Measurements from ENCODE around the gene SKIC2. TPM values are rescaled to one million over a fixed set of nuclear protein-coding genes. Genes with fewer than 3 reads are reported as not detected.
"Not testable (repeated sequence)": the region's sequence is repeated elsewhere in the genome, so short reads cannot be mapped to it uniquely, and the experiment has no call there.

The SKIC2 gene
- 47.2 and 57.6 TPM in 2 replicates for total RNA-seq (2014; rRNA removed; shearing (Covaris generic))

- peaks cover 36% of the 10 kb centered on the region for H3K36me3 ChIP-seq (replicated peaks; ENCODE audit: control insufficient read depth, insufficient read depth, low read length)
These were observed at the start of gene SKIC2, which contains the start of gene NELFE for GRCh38 chr6:31958741-31959739. SKIC2 (plus strand) TSS chr6:31959175; CDS start chr6:31959193, 18 bp downstream. NELFE (minus strand) TSS chr6:31958971; CDS start chr6:31958446, 525 bp downstream.

DNA sequence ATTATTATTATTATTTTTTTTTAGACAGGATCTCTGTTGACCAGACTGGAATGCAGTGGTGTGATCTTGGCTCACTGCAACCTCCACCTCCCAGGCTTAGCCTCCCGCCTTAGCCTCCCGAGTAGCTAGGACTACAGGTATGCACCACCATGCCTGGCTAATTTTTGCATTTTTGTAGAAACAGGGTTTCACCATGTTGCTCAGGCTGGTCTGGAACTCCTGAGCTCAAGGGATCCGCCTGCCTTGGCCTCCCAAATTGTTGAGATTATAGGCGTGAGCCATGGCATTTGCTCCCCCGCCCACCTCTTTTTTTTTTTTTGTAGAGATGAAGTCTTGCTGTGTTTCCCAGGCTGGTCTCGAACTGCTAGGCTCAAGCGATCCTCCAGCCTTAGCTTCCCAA lies 49.7 kb upstream of the SKIC2 start:
- not testable (repeated sequence) for H3K4me3 ChIP-seq (ENCODE audit: insufficient read depth, low read depth, low read length); DNase-seq; H3K27me3 ChIP-seq (ENCODE audit: control insufficient read depth, insufficient read depth, low read length); H3K36me3 ChIP-seq (replicated peaks; ENCODE audit: control insufficient read depth, insufficient read depth, low read length)

More at GRCh38 chr6:31958741-31959739, at the start of gene SKIC2, which contains the start of gene NELFE:
- Histone ChIP-seq H3K27me3 (ENCODE audit: control insufficient read depth, insufficient read depth, low read length) (no peaks in the 10 kb centered on the region), H3K4me3 (ENCODE audit: insufficient read depth, low read depth, low read length) (peak within 1 kb of the TSS; percentile 79)
- peak; percentile 100 for DNase-seq

DNA sequence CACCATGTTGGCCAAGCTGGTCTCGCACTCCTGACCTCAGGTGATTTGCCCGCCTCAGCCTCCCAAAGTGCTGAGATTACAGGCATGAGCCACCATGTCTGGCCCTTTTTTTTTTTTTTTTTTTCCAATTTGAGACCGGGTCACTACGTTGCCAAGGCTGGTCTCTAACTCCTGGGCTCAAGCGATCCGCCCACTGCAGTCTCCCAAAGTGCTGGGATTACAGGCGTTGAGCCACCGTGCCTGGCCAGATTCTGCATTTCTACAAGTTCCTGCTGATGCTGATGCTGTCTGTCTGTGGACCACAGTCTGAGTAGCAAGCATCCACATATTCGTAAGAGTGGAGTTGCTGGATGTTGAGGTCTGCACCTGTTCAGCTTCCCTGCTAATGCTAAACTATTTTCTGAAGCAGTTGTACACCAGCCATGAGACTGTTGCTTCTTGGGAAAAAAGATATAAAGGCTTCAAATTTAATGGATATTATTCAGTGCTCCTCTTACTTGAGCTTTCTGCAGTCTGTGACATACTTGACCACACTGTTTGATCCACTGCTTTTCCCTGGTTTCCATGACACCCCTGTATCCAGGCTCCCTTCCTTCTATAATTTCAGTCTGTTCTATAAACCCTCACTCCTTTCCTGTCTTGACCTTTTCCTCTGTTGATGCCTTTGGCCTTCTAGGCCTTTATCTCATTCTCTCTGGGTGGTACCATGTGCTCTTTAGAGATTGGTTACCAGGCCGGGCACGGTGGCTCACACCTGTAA lies 47.0 kb upstream of the SKIC2 start:
- no peak for DNase-seq
- Histone ChIP-seq H3K36me3 (replicated peaks; ENCODE audit: control insufficient read depth, insufficient read depth, low read length) (no peaks in the 10 kb centered on the region), H3K27me3 (ENCODE audit: control insufficient read depth, insufficient read depth, low read length) (no peaks in the 10 kb centered on the region), H3K4me3 (ENCODE audit: insufficient read depth, low read depth, low read length) (no peak overlapping the region)

- Histone ChIP-seq H3K4me3 (ENCODE audit: insufficient read depth, low read depth, low read length) (no peak overlapping the region), H3K27me3 (ENCODE audit: control insufficient read depth, insufficient read depth, low read length) (no peaks in the 10 kb centered on the region), H3K36me3 (replicated peaks; ENCODE audit: control insufficient read depth, insufficient read depth, low read length) (no peaks in the 10 kb centered on the region)
- no peak for DNase-seq
These were observed 43.6 kb upstream of the SKIC2 start for GRCh38 chr6:31915351-31915750.

- H3K4me3 ChIP-seq (ENCODE audit: insufficient read depth, low read depth, low read length), result no peak overlapping the region
- DNase-seq, result no peak
These were observed 43.2 kb upstream of the SKIC2 start for GRCh38 chr6:31915756-31916155.

GRCh38 chr6:31918069-31918720 lies 40.8 kb upstream of the SKIC2 start:
- Histone ChIP-seq H3K36me3 (replicated peaks; ENCODE audit: control insufficient read depth, insufficient read depth, low read length) (no peaks in the 10 kb centered on the region), H3K4me3 (ENCODE audit: insufficient read depth, low read depth, low read length) (no peak overlapping the region), H3K27me3 (ENCODE audit: control insufficient read depth, insufficient read depth, low read length) (no peaks in the 10 kb centered on the region)
- DNase-seq, result no peak

More at GRCh38 chr6:31915756-31916155, 43.2 kb upstream of the SKIC2 start:
- no peaks in the 10 kb centered on the region for H3K27me3 ChIP-seq (ENCODE audit: control insufficient read depth, insufficient read depth, low read length)
- no peaks in the 10 kb centered on the region for H3K36me3 ChIP-seq (replicated peaks; ENCODE audit: control insufficient read depth, insufficient read depth, low read length)

DNA sequence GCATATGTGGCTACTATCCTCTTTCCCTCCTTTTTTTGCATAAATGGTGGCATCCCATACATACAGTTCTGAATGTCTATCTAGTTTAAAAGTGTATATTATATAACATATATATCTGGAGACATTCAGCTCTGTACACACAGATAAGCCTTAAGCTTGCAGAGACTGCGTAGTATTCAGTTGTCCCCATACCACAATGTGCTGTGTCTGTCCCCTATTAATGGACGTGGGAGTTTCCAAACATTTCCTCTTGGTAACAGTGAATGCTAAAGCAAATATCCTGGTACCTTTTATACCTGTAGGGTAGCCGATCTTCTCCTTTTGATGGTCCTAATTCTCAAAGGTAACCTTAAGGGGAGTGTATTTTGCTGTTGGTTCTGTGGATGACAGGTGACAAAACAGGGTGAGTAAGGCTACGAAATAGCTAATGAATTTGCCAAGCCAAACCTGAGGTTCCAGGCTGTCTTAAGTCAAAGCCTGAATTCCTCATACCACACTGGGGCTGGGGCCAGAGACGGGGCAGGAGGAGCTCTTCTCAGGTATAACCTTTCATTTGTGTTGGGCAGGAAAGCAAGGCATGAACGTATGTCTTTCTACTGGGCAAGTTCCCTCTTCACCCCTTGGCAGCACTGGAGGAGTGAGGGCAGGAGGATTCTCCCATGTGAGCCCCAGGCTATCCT lies 39.2 kb upstream of the SKIC2 start:
- Histone ChIP-seq H3K27me3 (ENCODE audit: control insufficient read depth, insufficient read depth, low read length) (no peaks in the 10 kb centered on the region), H3K4me3 (ENCODE audit: insufficient read depth, low read depth, low read length) (no peak overlapping the region), H3K36me3 (replicated peaks; ENCODE audit: control insufficient read depth, insufficient read depth, low read length) (no peaks in the 10 kb centered on the region)
- DNase-seq, result peak; percentile 16

GRCh38 chr6:31920811-31921210 lies 38.2 kb upstream of the SKIC2 start:
- H3K27me3 ChIP-seq (ENCODE audit: control insufficient read depth, insufficient read depth, low read length), result no peaks in the 10 kb centered on the region
- no peaks in the 10 kb centered on the region for H3K36me3 ChIP-seq (replicated peaks; ENCODE audit: control insufficient read depth, insufficient read depth, low read length)
- no peak for DNase-seq
- H3K4me3 ChIP-seq (ENCODE audit: insufficient read depth, low read depth, low read length), result no peak overlapping the region

DNA sequence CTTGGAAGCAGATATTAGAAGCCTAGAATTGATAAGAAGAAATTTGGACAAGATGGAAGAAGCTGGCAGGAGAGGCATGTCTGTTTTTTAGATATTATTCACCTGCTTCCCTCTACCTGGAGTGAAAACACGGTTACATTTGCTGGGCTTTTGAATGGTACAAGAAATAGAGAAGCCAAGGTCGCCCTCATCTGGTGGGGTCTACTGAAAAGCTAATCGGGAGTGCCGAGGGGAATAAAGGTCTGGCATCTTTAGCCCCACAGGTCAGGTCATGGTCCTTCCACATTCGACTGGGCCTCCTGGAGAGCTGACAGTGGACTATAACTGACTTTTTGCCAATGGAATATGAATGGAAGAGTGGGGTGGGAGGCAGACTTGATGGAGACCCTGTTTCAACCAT lies 36.0 kb upstream of the SKIC2 start:
- H3K36me3 ChIP-seq (replicated peaks; ENCODE audit: control insufficient read depth, insufficient read depth, low read length), result no peaks in the 10 kb centered on the region
- no peaks in the 10 kb centered on the region for H3K27me3 ChIP-seq (ENCODE audit: control insufficient read depth, insufficient read depth, low read length)
- H3K4me3 ChIP-seq (ENCODE audit: insufficient read depth, low read depth, low read length), result no peak overlapping the region
- peak; percentile 78 for DNase-seq

GRCh38 chr6:31927242-31927862 lies 31.6 kb upstream of the SKIC2 start, which contains the start of gene C2:
C2 (plus strand) TSS chr6:31927717; CDS start chr6:31927753, 36 bp downstream.
- Histone ChIP-seq H3K4me3 (ENCODE audit: insufficient read depth, low read depth, low read length) (no peak within 1 kb of the TSS), H3K36me3 (replicated peaks; ENCODE audit: control insufficient read depth, insufficient read depth, low read length) (no peaks in the 10 kb centered on the region), H3K27me3 (ENCODE audit: control insufficient read depth, insufficient read depth, low read length) (no peaks in the 10 kb centered on the region)
- DNase-seq, result no peak

DNA sequence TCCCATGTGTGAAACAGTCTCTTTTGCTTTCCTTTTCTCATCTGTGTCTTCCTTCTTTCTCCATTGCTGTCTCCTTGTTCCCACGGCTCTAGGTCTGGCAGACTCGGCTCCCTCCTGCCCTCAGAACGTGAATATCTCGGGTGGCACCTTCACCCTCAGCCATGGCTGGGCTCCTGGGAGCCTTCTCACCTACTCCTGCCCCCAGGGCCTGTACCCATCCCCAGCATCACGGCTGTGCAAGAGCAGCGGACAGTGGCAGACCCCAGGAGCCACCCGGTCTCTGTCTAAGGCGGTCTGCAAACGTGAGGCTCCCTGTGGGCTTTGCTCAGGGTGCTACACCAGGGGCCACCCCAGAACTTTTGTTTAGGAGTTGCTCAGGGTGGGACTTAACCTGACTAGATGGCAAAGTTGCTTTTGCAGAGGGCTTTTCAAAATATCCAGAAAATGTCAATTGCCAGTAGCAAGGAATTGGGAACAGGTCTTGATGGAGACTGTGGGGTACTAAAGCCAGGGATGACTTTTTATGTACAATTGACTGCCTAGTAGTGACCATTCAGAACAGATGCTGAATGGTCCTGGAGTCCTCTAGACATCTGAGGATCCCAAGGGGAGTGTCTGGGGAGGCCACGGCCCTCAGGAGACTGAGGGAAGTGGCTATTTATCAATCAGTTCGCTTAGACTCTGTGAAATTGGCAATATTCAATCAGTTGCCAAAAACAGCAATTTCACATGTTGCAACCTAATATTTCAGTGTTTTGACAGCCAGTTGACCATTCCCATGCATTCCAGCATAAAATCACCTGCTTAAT lies 30.9 kb upstream of the SKIC2 start:
- Histone ChIP-seq H3K4me3 (ENCODE audit: insufficient read depth, low read depth, low read length) (no peak overlapping the region), H3K27me3 (ENCODE audit: control insufficient read depth, insufficient read depth, low read length) (no peaks in the 10 kb centered on the region), H3K36me3 (replicated peaks; ENCODE audit: control insufficient read depth, insufficient read depth, low read length) (no peaks in the 10 kb centered on the region)
- DNase-seq, result no peak

- Histone ChIP-seq H3K36me3 (replicated peaks; ENCODE audit: control insufficient read depth, insufficient read depth, low read length) (no peaks in the 10 kb centered on the region), H3K4me3 (ENCODE audit: insufficient read depth, low read depth, low read length) (no peak overlapping the region), H3K27me3 (ENCODE audit: control insufficient read depth, insufficient read depth, low read length) (no peaks in the 10 kb centered on the region)
- DNase-seq, result no peak
These were observed 30.4 kb upstream of the SKIC2 start for GRCh38 chr6:31928672-31928939.

- no peak overlapping the region for H3K4me3 ChIP-seq (ENCODE audit: insufficient read depth, low read depth, low read length)
- H3K36me3 ChIP-seq (replicated peaks; ENCODE audit: control insufficient read depth, insufficient read depth, low read length), result no peaks in the 10 kb centered on the region
- DNase-seq, result no peak
- H3K27me3 ChIP-seq (ENCODE audit: control insufficient read depth, insufficient read depth, low read length), result no peaks in the 10 kb centered on the region
These were observed 28.0 kb upstream of the SKIC2 start for GRCh38 chr6:31930962-31931361.
